Measurements from ENCODE around the gene UGT1A1. TPM values are rescaled to one million over a fixed set of nuclear protein-coding genes. Genes with fewer than 3 reads are reported as not detected.
A peak's percentile ranks its signal among the peaks of the same experiment; 100 is the strongest.

UGT1A1 gene
- total RNA-seq, 2 donors from 2014 or later, result not detected

- ATAC-seq, result no peak
- peaks cover 19% of the 10 kb centered on the region for H3K27me3 Mint-ChIP-seq
These were observed 34.1 kb downstream of the UGT1A1 start for GRCh38 chr2:233794128-233794658.

GRCh38 chr2:233795735-233796171 lies 35.7 kb downstream of the UGT1A1 start:
- no peaks in the 10 kb centered on the region for H3K9me3 ChIP-seq (ENCODE audit: control insufficient read depth, low read length, poor library complexity, severe bottlenecking)
- H3K27me3 Mint-ChIP-seq, result peaks cover 20% of the 10 kb centered on the region
- H3K4me1 Mint-ChIP-seq, result no peaks in the 10 kb centered on the region
- no peaks in the 10 kb centered on the region for H3K36me3 Mint-ChIP-seq (ENCODE audit: low read depth)
- no peak overlapping the region for H3K27ac Mint-ChIP-seq
- no peak overlapping the region for H3K4me3 Mint-ChIP-seq
- DNase-seq (no peak), ATAC-seq (no peak)

More at GRCh38 chr2:233794128-233794658, 34.1 kb downstream of the UGT1A1 start:
- no peak overlapping the region for H3K27ac Mint-ChIP-seq
- H3K36me3 Mint-ChIP-seq (ENCODE audit: low read depth), result no peaks in the 10 kb centered on the region
- no peak overlapping the region for H3K4me3 Mint-ChIP-seq
- no peak for DNase-seq
- H3K4me1 Mint-ChIP-seq, result peaks cover 4% of the 10 kb centered on the region
- H3K9me3 ChIP-seq (ENCODE audit: control insufficient read depth, low read length, poor library complexity, severe bottlenecking), result no peaks in the 10 kb centered on the region

- no peak overlapping the region for H3K4me3 Mint-ChIP-seq
- H3K4me1 Mint-ChIP-seq, result no peaks in the 10 kb centered on the region
- no peak for ATAC-seq
- no peaks in the 10 kb centered on the region for H3K36me3 Mint-ChIP-seq (ENCODE audit: low read depth)
- DNase-seq, result no peak
- no peaks in the 10 kb centered on the region for H3K9me3 ChIP-seq (ENCODE audit: control insufficient read depth, low read length, poor library complexity, severe bottlenecking)
- peaks cover 20% of the 10 kb centered on the region for H3K27me3 Mint-ChIP-seq
- no peak overlapping the region for H3K27ac Mint-ChIP-seq
These were observed 36.2 kb downstream of the UGT1A1 start for GRCh38 chr2:233796254-233796653.

- H3K36me3 Mint-ChIP-seq (ENCODE audit: low read depth), result no peaks in the 10 kb centered on the region
- no peak overlapping the region for H3K4me3 Mint-ChIP-seq
- no peaks in the 10 kb centered on the region for H3K9me3 ChIP-seq (ENCODE audit: control insufficient read depth, low read length, poor library complexity, severe bottlenecking)
- H3K27ac Mint-ChIP-seq, result no peak overlapping the region
- H3K27me3 Mint-ChIP-seq, result peaks cover 29% of the 10 kb centered on the region
- no peak for ATAC-seq
- no peak for DNase-seq
- no peaks in the 10 kb centered on the region for H3K4me1 Mint-ChIP-seq
These were observed 38.4 kb downstream of the UGT1A1 start for GRCh38 chr2:233798335-233799086.

- no peak for DNase-seq
- ATAC-seq, result no peak
- Mint-ChIP-seq H3K27ac (no peak overlapping the region), H3K27me3 (peaks cover 35% of the 10 kb centered on the region), H3K4me1 (no peaks in the 10 kb centered on the region), H3K4me3 (no peak overlapping the region), H3K36me3 (ENCODE audit: low read depth) (no peaks in the 10 kb centered on the region)
- H3K9me3 ChIP-seq (ENCODE audit: control insufficient read depth, low read length, poor library complexity, severe bottlenecking), result no peaks in the 10 kb centered on the region
These were observed 39.1 kb downstream of the UGT1A1 start for GRCh38 chr2:233799087-233799665.

GRCh38 chr2:233799716-233800115 lies 39.6 kb downstream of the UGT1A1 start:
- Mint-ChIP-seq H3K27me3 (peaks cover 41% of the 10 kb centered on the region), H3K27ac (no peak overlapping the region), H3K4me3 (no peak overlapping the region), H3K4me1 (no peaks in the 10 kb centered on the region), H3K36me3 (ENCODE audit: low read depth) (no peaks in the 10 kb centered on the region)
- no peaks in the 10 kb centered on the region for H3K9me3 ChIP-seq (ENCODE audit: control insufficient read depth, low read length, poor library complexity, severe bottlenecking)
- ATAC-seq (no peak), DNase-seq (no peak)

GRCh38 chr2:233800208-233800607 lies 40.1 kb downstream of the UGT1A1 start:
- ATAC-seq (no peak), DNase-seq (no peak)
- Mint-ChIP-seq H3K27me3 (peaks cover 45% of the 10 kb centered on the region), H3K36me3 (ENCODE audit: low read depth) (no peaks in the 10 kb centered on the region), H3K27ac (no peak overlapping the region), H3K4me1 (peaks cover 2% of the 10 kb centered on the region), H3K4me3 (no peak overlapping the region)
- H3K9me3 ChIP-seq (ENCODE audit: control insufficient read depth, low read length, poor library complexity, severe bottlenecking), result no peaks in the 10 kb centered on the region

- ATAC-seq, result no peak
- Mint-ChIP-seq H3K27me3 (peaks cover 50% of the 10 kb centered on the region), H3K27ac (no peak overlapping the region), H3K36me3 (ENCODE audit: low read depth) (no peaks in the 10 kb centered on the region), H3K4me3 (no peak overlapping the region), H3K4me1 (peaks cover 2% of the 10 kb centered on the region)
- DNase-seq, result no peak
- H3K9me3 ChIP-seq (ENCODE audit: control insufficient read depth, low read length, poor library complexity, severe bottlenecking), result no peaks in the 10 kb centered on the region
These were observed 41.5 kb downstream of the UGT1A1 start for GRCh38 chr2:233801357-233802131.

GRCh38 chr2:233802132-233802815 lies 42.2 kb downstream of the UGT1A1 start:
- Mint-ChIP-seq H3K27me3 (peaks cover 50% of the 10 kb centered on the region), H3K36me3 (ENCODE audit: low read depth) (no peaks in the 10 kb centered on the region), H3K4me1 (peaks cover 2% of the 10 kb centered on the region), H3K27ac (no peak overlapping the region), H3K4me3 (no peak overlapping the region)
- no peak for DNase-seq
- H3K9me3 ChIP-seq (ENCODE audit: control insufficient read depth, low read length, poor library complexity, severe bottlenecking), result no peaks in the 10 kb centered on the region
- ATAC-seq, result no peak

- Mint-ChIP-seq H3K4me1 (peaks cover 2% of the 10 kb centered on the region), H3K27me3 (peaks cover 52% of the 10 kb centered on the region), H3K27ac (no peak overlapping the region), H3K4me3 (peak overlapping the region; percentile 3), H3K36me3 (ENCODE audit: low read depth) (no peaks in the 10 kb centered on the region)
- ATAC-seq (no peak), DNase-seq (no peak)
- H3K9me3 ChIP-seq (ENCODE audit: control insufficient read depth, low read length, poor library complexity, severe bottlenecking), result no peaks in the 10 kb centered on the region
These were observed 43.3 kb downstream of the UGT1A1 start for GRCh38 chr2:233803292-233803911.

- peaks cover 51% of the 10 kb centered on the region for H3K27me3 Mint-ChIP-seq
- ATAC-seq, result no peak
- no peaks in the 10 kb centered on the region for H3K36me3 Mint-ChIP-seq (ENCODE audit: low read depth)
- H3K4me1 Mint-ChIP-seq, result peaks cover 2% of the 10 kb centered on the region
- DNase-seq, result no peak
- peak overlapping the region; percentile 3 for H3K4me3 Mint-ChIP-seq
- H3K9me3 ChIP-seq (ENCODE audit: control insufficient read depth, low read length, poor library complexity, severe bottlenecking), result no peaks in the 10 kb centered on the region
- H3K27ac Mint-ChIP-seq, result no peak overlapping the region
These were observed 43.9 kb downstream of the UGT1A1 start for GRCh38 chr2:233803994-233804393.

GRCh38 chr2:233807215-233807865 lies 47.3 kb downstream of the UGT1A1 start:
- no peaks in the 10 kb centered on the region for H3K9me3 ChIP-seq (ENCODE audit: control insufficient read depth, low read length, poor library complexity, severe bottlenecking)
- no peak for ATAC-seq
- Mint-ChIP-seq H3K4me3 (no peak overlapping the region), H3K27me3 (peaks cover 76% of the 10 kb centered on the region), H3K27ac (no peak overlapping the region), H3K36me3 (ENCODE audit: low read depth) (no peaks in the 10 kb centered on the region), H3K4me1 (peaks cover 2% of the 10 kb centered on the region)
- no peak for DNase-seq
